Pulmonary artery endothelial cell (primary cell): Measurements from ENCODE around the gene RRM1. TPM values are rescaled to one million over a fixed set of nuclear protein-coding genes. Genes with fewer than 3 reads are reported as not detected.
"Not testable (repeated sequence)": the region's sequence is repeated elsewhere in the genome, so short reads cannot be mapped to it uniquely, and the experiment has no call there.

Source experiments
- DNase-seq: peaks from one replicate; pipeline ENCODE4 v3.0.0-alpha.2; 2011; ENCODE audit warnings: low read depth, low spot score
- total RNA-seq: library from RNA; depleted of rRNA; stranded (reverse); fragments of >200 nt; gene quantifications from 2 replicates; pipeline ENCODE4 v1.2.3, GENCODE V29; 2014

RRM1 gene
- total RNA-seq: 114 and 143 TPM in 2 replicates

GRCh38 chr11:4094348-4095291, at the start of gene RRM1:
TSS of gene RRM1 (plus strand) at chr11:4094799. CDS start at chr11:4095013, 214 bp downstream.
- DNase-seq: peak; percentile 90

GRCh38 chr11:4044976-4045646, 49.5 kb upstream of the RRM1 start:
- no peak for DNase-seq

DNA sequence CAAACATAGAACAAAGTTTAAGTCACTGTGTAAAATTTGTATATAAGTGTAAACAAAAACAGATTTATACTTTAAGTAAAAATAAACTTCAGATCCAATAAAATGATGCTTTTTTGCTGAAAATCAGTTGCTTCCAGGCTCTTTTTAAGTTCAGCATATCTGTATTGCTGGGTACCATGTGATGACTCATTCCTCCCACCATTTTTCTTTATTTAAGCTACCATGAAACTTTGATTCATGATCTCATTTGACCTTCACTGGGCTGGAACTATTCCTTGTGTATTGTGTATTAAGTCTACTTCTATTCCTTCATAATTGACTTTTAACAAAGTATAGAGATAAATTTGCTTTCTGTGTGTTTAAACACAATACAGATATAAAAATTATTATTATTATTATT, 46.3 kb upstream of the RRM1 start:
- no peak for DNase-seq

DNA sequence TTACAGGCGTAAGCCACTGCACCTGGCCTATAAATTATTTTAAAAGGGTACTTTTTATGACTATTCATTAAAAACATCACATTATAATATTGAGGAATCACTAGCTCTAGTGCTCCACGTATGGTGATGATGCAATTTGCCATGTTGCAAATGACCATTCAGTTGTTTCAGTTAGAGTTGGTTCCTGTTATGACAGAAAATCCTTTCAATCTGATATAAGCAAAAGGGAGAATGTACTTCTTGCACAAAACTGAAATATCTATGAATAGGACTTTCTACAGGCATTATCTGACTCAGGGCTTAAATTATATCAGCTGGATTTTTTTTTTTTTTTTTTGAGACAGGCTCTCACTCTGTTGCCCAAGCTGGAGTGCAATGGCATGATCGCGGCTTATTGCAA, 45.6 kb upstream of the RRM1 start:
- DNase-seq: no peak

DNA sequence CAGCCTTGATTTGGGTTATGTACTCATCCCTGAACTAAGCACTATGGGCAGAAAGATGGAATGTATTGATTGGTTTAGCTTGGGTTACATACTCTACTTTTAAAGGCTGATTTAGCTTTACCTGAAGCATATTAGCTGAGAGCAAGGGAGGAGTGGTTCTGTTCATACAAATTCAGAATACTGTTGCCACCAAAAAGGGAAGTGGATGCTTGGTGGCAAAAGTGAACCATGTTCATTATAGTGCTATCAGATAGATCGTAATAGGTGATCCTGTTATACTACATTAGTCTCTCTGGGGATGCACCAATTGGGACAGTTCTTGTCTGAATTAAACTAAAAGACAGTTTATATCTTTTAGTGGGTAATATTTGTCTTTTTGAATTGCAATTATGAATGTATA, 44.5 kb upstream of the RRM1 start:
- DNase-seq: no peak

DNA sequence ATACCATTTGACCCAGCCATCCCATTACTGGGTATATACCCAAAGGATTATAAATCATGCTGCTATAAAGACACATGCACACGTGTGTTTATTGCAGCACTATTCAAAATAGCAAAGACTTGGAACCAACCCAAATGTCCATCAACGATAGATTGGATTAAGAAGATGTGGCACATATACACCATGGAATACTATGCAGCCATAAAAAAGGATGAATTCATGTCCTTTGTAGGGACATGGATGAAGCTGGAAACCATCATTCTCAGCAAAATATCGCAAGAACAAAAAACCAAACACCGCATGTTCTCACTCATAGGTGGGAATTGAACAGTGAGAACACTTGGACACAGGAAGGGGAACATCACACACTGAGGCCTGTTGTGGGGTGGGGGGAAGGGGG, 41.4 kb upstream of the RRM1 start:
- DNase-seq: not testable (repeated sequence)

- DNase-seq: no peak
Observed at GRCh38 chr11:4054643-4055042, 40.0 kb upstream of the RRM1 start.

GRCh38 chr11:4059424-4059823, 35.2 kb upstream of the RRM1 start:
- no peak for DNase-seq

GRCh38 chr11:4060182-4060923, 34.2 kb upstream of the RRM1 start:
- DNase-seq: no peak

DNA sequence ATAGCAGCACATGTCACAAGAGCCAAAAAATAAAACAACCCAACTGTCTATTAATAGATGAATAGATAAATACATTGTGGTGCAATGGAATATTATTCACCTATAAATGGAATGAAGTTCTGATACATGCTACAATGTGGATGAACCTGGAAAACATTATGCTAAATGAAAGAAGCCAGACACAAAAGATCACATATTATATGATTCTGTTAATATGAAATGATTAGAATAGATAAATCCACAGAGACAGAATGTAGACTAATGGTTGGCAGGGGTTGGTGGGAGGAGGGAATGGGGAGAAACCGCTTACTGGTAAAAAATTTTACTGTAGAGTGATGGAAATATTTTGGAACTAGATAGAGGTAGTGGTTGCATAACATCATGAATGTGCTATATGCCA, 32.9 kb upstream of the RRM1 start:
- no peak for DNase-seq

DNA sequence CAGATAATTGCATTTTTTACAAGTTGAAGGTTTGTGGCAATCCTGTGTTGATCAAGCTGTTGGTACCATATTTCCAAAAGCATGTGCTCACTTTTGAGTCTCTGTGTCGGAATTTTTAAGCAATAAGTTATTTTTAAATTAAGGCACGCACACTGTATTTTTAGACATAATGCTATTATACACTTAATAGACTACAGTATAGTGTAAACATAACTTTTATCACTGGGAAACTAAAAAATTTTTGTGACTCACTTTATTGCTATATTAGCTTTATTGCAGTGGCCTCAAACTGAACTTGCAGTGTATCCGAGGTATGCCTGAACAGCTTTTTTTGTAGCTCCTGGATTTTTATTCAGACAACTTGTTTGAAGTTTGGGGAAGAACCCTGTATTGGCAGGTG, 31.3 kb upstream of the RRM1 start:
- DNase-seq: no peak

GRCh38 chr11:4064278-4064955, 30.2 kb upstream of the RRM1 start:
- DNase-seq: no peak

GRCh38 chr11:4065086-4065485, 29.5 kb upstream of the RRM1 start:
- DNase-seq: no peak

- DNase-seq: no peak
Observed at GRCh38 chr11:4065601-4066377, 28.8 kb upstream of the RRM1 start.

DNA sequence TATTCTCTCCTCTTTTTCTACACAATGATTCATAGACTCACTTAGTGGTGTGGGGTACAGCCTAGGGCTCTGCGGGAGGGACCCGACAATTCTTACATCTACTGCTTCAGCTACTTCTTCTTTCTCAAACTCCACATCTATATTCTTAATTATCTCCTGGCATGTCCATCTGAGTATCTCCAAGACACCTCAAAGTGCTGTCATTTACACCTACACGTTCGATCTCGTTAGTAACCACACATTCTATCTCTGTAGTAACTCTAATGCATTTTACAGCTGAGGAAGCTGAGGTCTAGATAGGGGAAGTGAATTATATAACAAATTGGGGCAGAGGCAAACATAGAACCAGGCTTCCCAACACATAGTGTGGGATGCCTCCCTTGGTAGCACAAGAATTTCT, 27.7 kb upstream of the RRM1 start:
- no peak for DNase-seq

GRCh38 chr11:4068962-4069361, 25.6 kb upstream of the RRM1 start:
- no peak for DNase-seq

DNA sequence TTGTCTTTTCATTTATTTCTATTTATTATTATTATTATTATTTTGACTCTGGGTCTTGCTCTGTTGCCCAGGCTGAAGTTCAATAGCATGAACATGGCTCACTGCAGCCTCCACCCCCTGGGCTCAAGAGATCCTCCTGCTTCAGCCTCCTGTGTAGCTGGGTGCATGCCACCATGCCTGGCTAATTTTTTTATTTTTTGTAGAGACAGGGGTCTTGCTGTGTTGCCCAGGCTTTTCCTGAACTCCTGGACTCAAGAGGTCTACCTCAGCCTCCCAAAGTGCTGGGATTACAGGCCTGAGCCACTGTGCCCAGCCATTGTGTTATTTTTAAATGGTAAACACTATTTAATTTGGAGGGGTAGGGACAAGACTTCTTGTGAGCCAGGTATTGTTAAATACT, 23.3 kb upstream of the RRM1 start:
- DNase-seq: no peak

GRCh38 chr11:4071914-4072313, 22.7 kb upstream of the RRM1 start:
- no peak for DNase-seq

DNA sequence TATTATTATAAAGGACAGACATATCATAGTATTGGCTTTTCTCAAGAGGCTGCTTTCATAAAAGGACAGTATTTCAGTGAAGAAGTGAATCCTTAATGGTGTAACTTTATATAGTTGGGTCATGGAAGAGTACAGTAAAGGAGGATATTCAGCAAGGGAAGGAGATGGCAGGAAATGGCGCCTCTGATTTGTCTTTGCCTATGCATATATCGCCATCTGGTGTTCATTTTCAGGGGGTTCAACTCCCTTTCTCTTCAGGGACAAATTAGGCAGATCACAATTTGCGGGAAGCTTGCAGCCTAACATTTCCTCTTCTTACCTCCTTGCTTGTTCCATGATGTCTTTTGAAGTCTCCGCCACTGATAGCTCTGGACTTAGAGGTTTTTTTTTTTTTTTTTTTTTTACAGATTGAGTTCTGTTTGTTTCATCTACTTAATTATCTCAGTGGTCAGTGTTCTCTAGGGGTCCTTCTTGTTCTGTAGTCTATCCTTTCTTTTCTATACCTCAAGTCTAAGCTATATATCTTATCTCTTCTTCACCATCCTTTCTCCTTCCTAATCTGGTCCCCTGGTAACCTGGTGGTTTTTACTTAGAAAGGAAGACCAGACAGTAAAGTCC, 21.8 kb upstream of the RRM1 start:
- peak; percentile 40 for DNase-seq

DNA sequence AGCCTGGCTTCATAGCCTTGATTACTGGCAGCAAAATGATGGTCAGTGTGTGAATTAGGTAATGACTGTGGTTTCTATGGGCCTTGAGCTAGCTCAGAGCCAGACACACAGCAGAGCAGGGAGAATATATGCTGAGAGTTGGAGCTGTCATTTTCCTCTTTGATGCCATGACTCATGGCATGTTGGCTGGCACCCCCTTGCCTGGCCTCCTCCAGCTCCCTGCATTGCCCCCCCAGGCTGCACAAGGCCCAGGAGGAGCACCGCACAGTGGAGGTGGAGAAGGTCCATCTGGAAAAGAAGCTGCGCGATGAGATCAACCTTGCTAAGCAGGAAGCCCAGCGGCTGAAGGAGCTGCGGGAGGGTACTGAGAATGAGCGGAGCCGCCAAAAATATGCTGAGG, 20.3 kb upstream of the RRM1 start:
- no peak for DNase-seq
